ENCODE measurements around the gene ZFHX2.
"Not testable (repeated sequence)": the region's sequence is repeated elsewhere in the genome, so short reads cannot be mapped to it uniquely, and the experiment has no call there.

Gene ZFHX2

DNA sequence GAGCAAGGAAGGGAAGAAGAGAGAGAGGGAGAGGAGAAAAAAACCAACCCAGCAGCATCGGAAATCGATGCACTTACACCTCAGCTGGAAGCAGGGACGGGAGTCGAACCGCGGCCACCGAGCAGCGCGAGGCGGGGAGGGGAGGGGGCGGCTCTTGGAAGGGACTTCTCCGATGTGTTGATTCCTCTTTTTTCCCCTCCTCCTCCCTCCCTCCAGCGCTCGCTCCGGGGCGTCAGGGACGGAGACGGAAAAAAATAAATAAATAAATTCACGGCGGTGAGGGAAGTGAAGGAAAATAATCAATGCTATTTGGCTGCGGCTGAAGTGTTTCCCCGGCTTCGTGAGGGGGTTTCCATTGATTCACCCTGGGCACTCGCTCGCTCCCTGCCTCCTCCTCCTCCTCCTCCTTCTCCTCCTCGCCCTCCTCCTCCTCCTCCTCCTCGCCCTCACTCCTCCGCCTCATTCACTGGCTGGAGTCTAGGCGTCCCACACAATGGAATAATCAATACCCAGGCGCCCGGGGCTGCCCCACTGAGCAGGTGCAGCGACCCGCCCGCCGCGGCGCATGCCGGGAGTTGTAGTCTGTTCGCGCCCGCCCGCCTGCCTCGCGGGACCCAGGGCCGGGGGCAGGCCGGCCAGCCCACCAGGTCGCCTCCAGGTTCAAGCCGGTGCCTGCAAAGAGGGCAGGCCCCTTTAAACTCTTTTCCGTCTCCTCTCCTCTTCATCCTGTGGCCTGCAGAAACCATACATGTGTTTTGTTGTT, at the start of gene ZFHX2:
ZFHX2 (minus strand) TSS at position 500 of the 763 bp plus-strand sequence. CDS start 16,440 bp downstream, outside the sequence.
- peak; percentile 89 for DNase-seq

DNA sequence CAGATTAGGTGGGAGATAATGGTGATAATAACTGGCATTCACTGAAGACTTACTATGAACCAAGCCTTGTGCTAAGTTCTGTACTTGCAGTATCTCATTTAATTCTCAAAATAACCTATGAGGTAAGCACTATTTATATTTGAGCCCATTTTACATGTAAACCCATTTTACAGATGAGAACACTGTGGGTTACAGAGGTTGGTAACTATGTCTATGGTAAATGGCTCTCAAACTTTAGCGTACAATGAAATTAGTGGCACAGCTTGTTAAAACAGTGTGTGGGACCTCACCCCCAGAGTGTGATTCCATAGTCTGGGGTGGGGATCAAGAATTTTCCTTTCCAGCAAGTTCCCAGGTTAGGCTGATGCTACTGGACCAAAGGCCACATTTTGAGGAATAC, 49.2 kb upstream of the ZFHX2 start:
- no peak for DNase-seq

DNA sequence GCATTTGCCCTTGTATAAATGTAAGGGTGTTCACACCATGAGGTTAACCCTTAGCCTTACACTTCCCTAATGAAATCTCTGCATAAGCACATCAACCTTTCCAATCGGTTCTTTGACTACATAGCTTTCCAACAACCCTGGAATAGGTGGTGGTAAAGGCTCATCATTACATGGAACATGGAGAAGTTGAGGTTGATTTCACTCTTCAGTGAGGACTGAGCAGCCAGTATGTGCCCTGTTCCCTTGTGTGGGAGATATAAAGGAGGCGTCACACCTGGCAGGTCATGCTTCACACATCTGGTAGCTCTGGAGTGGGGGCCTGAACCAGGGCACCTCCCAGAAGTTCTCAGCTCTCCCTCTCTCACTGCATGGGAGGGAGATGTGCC, 48.8 kb upstream of the ZFHX2 start:
- DNase-seq, result no peak

DNA sequence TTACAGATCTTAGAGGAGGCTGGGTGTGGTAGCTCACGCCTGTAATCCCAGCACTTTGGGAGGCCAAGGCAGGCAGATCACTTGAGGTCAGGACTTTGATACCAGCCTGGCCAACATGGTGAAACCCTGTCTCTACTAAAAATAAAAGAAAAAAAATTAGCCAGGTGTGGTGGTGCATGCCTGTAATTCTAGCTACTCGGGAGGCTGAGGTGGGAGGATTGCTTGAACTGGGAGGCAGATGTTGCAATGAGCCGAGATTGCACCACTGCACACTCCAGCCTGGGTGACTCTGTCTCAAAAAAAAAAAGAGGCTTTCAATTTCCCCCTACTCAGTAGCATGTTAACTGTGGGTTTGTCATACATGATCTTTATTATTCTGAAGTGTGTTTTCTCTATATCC, 42.6 kb upstream of the ZFHX2 start:
- DNase-seq, result not testable (repeated sequence)

DNA sequence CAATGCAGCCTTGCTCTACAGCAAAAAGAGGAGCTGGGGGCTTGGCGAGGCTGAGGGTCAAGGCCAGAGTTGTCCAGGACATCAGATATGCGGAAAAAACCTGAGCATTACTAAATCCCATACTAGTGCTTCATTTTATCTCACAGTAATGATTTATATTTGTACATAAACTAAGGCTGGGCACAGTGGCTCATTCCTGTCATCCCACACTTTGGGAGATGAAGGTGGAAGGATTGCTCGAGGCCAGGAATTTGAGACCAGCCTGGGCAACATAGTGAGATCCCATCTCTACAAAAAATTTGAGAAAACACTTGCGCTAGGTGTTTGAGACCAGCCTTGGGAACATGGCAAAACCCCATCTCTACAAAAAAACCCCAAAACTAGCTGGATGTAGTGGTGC, 38.6 kb upstream of the ZFHX2 start:
- no peak for DNase-seq

DNA sequence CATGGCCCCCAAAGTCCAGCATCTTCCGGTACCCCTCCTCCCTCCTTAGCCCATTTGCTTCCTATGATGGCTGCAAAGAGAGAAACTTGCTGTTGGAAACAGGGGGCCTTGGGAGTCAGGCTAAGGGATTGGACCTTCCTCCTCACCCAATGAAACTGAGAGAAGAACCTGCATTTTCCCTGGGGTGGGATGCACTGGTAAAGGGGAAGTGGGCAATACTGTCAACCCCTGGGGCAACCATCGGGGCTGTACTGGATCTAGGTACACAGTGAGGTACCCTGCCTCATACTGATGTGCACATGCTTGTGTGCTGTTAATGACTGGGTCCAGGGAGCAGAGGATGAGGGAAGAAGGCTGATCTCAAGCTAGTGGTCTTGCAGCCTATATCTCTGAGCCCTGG, 38.0 kb upstream of the ZFHX2 start:
- DNase-seq, result no peak

DNA sequence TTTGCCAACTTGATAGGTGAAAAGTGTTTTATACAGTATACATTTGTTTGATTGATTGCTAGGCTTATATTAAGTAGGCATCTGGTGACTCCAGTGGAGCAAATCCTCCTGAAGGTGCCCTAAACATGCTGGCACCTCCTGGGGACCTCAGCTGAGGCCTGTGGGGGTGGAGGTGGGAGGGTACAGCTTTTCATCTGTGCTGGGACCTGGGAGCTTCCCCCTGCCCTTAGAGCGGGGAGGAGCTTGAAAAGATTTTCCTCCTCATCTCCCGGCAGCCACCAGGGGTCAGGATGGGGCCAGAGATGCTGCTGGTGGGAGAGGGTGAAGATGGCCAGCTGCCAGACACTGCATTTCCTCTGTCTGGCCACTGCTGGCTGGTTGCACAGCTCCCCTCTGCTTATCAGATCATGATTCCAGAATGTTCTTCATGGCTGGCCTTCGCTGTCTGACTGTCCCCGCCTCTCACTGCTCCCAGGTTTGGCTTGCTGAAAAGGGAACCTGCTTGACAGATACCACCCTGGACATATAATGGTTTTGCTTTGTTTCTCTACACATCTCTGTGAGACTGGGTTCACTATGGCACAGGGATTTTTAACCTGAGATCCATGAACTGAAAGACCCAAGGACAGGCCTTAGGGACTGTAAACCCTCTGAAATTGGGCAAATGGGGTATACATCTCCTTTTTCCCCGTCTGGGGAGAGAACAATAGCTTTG, 37.5 kb upstream of the ZFHX2 start:
- DNase-seq, result peak; percentile 89

DNA sequence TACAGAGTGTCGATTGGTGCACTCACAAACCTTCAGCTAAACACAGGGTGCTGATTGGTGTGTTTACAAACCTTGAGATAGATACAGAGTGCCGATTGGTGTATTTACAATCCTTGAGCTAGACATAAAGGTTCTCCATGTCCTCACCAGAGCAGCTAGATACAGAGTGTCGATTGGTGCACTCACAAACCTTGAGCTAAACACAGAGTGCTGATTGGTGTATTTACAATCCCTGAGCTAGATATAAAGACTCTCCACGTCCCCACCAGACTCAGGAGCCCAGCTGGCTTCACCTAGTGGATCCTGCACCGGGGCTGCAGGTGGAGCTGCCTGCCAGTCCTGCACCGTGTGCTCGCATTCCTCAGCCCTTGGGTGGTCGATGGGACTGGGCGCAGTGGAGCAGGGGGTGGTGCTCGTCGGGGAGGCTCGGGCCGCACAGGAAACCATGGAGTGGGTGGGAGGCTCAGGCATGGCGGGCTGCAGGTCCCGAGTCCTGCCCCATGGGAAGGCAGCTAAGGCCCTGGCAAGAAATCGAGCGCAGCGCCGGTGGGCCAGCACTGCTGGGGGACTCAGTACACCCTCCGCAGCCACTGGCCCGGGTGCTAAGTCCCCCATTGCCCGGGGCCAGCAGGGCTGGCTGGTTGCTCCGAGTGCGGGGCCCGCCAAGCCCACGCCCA, 33.1 kb upstream of the ZFHX2 start:
- DNase-seq, result not testable (repeated sequence)

DNA sequence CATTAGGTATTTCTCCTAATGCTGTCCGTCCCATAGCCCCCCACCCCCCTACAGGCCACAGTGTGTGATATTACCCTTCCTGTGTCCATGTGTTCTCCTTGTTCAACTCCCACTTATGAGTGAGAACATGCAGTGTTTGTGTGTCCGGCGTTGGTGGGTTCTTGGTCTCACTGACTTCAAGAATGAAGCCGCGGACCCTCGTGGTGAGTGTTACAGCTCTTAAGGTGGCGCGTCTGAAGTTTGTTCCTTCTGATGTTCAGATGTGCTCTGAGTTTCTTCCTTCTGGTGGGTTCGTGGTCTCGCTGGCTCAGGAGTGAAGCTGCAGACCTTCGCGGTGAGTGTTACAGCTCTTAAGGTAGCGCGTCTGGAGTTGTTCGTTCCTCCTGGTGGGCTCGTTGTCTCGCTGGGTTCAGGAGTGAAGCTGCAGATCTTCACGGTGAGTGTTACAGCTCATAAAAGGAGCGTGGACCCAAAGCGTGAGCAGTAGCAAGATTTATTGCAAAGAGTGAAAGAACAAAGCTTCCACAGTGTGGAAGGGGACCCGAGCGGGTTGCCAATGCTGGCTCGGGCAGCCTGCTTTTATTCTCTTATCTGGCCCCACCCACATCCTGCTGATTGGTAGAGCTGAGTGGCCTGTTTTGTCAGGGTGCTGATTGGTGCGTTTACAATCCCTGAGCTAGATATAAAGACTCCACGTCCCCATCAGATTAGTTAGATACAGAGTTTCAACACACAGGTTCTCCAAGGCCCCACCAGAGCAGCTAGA, 32.4 kb upstream of the ZFHX2 start:
- DNase-seq, result not testable (repeated sequence)

DNA sequence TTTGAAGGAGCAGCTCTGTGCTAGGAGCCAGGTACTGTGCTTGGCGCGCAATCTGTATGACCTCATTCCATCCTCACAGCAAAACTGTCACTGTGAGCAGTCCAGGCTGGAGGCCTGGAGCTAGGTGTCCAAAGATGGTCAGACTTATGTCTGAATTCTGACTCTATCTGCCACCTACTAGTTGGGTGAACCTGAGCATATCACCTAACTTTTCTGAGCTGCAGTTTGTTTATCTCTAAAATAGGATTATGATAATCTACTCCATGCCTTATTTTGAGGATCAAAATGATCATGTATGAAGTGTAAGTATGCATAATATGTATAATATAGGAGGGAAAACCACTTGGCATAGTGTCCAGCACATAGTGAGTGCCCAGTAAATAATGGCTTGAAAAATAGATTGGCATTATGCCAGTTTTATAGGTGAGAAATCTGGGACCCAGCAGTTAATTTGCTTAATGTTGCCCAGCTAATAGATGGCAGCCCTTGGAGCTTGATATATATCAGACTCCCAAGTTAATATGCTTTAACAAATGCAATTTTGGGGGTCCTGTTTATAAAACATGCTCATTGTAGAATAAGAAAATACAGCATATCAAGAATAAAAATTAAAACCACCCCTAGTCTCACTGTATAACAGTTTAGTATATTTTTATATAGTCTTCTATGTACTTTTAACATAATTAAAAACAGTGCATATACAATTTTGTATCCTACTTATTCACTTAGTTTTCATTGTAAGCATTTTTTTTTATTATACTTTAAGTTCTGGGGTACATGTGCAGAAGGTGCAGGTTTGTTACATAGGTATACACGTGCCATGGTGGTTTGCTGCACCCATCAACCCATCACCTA, 31.6 kb upstream of the ZFHX2 start:
- DNase-seq, result no peak

DNA sequence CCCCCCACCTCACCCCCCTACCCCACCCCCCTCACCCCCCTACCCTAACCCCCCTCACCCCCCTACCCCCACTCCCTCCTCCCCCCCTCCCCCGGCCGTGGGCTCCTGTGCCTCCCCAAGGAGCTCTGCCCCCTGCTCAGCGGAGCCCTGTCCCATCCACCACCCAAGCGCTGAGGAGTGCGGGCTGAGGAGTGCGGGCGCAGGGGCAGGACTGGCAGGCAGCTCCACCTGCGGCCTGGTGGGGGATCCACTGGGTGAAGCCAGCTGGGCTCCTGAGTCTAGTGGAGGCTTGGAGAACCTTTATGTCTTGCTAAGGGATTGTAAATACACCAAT, 29.4 kb upstream of the ZFHX2 start:
- DNase-seq, result no peak

DNA sequence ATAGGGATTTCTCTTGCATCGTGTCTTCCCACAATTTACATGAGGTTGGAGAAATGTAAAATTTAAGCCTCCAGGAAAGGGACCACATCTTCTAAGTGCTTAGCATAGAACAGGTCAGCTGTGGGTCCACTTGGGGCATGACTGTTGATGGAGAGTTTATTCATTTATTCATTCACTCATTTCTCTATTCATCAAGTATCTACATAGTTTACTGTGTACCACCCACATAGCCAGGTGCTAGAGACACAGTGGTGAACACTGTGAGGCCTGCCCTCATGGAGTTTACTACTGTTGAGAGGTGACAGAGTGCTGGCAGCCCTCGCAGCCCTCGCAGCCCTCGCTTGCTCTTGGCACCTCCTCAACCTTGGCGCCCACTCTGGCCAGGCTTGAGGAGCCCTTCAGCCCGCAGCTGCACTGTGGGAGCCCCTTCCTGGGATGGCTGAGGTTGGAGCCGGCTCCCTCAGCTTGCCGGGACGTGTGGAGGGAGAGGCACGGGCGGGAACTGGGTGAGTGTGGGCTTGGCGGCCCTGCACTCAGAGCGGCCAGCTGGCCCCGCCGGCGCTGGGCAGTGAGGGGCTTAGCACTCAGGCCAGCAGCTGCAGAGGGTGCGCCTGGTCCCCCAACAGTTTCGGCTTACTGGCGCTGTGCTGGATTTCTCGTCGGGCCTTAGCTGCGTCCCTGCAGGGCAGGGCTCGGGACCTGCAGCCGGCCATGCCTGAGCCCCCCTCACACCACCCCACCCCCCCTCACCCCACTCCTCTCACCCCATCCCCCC, 28.8 kb upstream of the ZFHX2 start:
- DNase-seq, result no peak

DNA sequence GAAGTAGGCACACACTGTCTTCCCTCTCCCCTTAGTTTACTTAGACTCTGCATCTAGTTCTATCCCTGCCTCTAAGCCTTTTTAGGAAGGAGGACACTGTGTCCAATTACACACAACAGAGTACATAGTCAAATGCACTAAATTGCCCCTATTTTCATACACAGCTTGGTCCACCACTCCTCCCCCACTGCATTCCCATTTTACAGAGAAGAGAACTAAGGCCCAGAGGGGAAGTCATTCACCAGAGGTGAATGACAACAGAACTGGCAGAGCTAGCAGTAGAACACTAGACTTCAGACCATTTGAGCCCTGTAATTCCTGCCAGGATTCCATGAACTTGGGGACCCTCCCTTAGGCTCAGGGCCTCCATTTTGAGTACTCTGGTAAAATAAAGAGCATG, 28.2 kb upstream of the ZFHX2 start:
- DNase-seq, result no peak

DNA sequence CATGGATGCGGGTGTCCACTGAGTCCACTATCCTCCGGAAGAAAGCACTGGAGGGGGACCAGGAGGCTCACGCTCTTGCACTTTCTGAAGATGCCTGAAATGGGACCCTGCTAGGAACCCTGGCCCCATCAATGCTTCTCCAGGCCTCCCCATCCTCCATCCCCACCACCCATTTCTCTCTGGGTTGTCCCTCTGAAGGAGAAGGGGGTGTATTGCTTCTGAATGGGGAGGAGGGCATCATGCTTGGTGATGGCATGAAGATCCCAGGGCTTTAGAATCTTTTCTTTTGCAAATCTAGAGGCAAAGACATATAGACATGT, 27.7 kb upstream of the ZFHX2 start:
- DNase-seq, result no peak

DNA sequence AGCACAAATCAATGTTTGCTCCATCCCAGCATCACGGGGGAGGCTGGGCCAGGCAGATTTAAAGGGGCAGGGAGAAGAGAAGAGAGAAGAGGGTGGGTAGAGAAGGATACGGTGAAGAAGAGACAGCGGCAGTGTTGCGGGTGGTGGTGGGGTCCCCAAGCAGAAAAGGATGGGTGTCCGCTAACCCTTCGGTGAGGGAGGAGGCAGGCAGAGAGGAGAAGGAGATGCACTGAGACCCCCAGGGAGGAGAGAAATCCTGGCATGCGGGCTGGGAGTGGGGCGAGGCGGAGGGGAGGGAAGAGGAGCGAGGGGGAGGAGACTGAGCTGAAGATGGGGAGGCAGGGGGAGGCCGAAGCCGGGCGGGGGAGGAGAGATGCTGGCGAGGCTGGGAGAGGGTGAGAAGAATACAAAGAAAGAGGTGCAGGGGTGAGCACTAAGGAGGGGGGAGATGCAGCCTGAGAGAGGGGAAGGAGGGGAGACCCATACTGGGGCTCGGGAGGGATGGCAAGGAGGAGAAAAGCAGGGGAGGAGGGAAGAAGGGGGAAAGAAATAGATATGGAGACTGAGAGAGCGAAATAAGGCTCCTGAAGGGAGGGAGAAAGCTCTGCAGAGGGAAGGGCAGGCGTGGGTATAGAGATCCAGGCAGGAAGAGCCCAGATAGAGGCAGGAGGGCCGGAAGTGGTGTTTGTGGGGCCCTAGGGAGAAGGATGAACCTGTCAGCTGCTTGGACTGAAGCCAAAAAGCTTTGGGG, 27.2 kb upstream of the ZFHX2 start, which contains the start of gene JPH4:
JPH4 (minus strand) TSS at position 231 of the 751 bp plus-strand sequence. CDS start 1,337 bp downstream, outside the sequence.
- peak; percentile 83 for DNase-seq

DNA sequence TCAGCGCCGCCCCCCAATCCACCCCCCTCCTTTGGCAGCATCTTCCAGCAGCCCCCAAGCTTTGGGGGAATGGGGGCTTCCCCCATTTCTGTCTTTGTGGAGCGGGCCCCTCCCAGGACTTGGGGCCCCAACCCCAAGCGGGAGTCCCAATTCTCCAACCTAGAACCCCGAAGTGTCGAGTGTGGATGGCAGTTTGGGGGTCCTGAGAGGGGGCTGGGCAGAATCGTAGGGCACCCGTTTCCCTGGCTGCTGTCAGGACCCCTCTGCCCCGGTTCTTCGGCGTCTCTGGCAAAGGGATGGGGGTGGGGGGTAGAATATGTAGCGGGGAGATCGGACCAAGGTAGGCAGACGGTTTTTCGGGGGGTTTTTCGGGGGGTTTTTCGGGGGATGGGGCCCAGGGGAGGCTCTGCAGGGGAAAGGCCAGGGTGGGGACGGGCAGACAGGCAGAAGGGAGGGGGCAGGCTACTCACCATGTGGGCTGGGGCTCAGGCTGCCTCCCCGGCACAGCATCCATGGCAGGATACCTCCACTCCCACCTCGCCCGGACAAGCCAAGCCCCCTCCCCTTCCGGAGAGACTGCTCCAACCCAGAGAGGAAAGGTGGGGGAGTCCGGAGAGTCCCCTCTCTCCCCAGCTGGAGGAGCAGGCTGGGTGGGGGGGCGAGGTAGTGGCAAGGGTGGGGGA, 26.3 kb upstream of the ZFHX2 start:
- no peak for DNase-seq

DNA sequence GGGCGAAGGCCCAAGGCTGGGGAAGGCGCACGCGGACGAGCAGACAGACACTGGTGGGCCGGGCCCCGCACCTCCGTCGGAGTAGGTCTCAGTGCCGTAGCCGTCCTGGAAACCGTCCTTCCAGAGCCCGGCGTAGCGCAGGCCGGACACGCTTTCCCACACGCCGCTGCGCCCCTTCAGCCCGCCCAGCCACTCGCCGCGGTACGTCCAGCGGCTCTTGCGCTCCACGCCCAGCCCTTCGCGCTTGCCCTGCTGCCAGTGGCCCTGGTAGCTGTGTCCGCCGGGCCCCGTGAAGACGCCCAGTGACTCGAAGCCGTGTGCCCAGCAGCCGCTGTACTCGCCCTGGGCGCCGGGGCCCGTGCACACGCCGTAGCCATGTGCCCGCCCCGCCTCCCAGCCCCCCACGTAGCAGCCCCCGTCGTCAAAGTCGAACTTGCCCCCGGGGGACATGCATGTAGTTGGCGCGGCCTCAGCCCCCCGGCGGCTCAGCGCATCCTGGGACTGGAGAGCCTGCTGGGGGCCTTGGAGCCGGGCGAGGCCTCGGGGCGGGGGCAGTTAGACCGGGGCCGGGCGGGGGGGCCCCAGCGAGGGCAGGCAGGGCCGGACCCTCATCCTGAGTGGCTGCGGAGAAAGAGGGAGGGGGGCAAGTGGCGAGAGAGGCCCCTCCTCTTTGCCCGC, 25.6 kb upstream of the ZFHX2 start:
- DNase-seq, result no peak

DNA sequence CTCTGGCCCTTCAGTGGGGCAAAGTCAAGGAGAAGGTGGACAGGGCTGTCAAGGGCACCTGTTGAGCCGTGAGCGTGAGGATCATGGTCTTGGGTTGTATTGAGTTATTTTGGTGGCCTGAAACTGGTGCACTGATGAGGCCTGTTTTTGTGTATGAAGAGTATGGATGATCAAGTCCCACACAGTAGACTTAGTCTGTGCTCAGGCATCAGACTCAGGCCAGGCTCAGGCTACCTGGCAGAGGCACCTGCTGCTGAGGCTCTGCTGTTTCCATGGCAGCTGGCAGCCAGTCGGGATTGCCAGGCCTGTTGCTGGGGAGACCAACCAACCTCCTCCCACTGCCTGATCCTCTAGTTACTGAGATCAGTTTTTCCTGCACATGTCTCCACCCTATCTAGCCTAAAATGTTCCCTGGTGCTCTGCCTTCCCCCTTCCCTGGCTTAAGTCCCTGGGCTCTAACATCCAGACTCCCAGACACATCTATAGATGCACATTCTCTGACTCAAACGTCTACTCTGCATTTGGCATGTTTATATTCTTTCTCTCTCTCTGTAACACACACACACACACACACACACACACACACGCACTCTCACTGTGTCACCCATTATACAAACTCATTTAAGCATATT, 21.9 kb upstream of the ZFHX2 start:
- DNase-seq, result peak; percentile 87

DNA sequence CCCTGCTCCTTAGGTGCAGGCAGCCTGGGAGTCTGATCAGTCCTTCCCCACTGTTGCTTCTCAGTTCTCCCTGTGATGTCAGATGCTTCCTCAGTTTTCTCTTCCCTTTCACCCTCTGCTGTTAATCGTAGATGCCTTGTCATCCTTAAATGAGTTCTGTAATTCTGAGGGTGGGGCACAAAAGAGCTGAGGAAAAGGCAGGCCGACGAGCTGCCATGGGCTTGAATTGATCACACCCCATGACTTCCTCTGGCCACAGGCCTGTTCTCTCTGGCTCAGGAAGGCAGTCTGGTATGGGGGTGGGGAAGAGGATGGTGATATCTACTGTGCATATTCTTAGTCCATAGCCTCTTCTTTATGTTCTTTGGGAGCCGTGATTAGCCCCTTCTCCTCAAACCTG, 21.3 kb upstream of the ZFHX2 start:
- no peak for DNase-seq

Data from COR-L47 (cell line).